ES-I3 (cell line): ENCODE results near the gene ASB3.
"Not testable (repeated sequence)": the region's sequence is repeated elsewhere in the genome, so short reads cannot be mapped to it uniquely, and the experiment has no call there.

Experiments
- H3K36me3 ChIP-seq: 2 replicates; pipeline ENCODE4 v1.6.1; 2013; ENCODE audit warnings: mild to moderate bottlenecking, low read length, control low read depth, moderate library complexity; ENCODE audit not compliant: insufficient read depth
- H3K4me1 ChIP-seq: 2 replicates; pipeline ENCODE4 v1.6.1; 2013; ENCODE audit warnings: mild to moderate bottlenecking, control low read depth, low read length; ENCODE audit not compliant: insufficient read depth
- H3K9ac ChIP-seq: 2 replicates; pipeline ENCODE4 v1.6.1; 2013; ENCODE audit warnings: low read depth, mild to moderate bottlenecking, low read length, moderate library complexity
- H3K9me3 ChIP-seq: 2 replicates; pipeline ENCODE4 v1.6.1; 2013; ENCODE audit warnings: mild to moderate bottlenecking, low read length, moderate library complexity; ENCODE audit not compliant: control insufficient read depth, insufficient read depth

ASB3 gene

GRCh38 chr2:53769318-53769945, 17.3 kb downstream of the ASB3 start:
- H3K36me3 ChIP-seq = no peaks in the 10 kb centered on the region
- no peak overlapping the region for H3K9ac ChIP-seq
- H3K9me3 ChIP-seq = no peaks in the 10 kb centered on the region
- H3K4me1 ChIP-seq = peaks cover 4% of the 10 kb centered on the region; the same call in 1 of the 2 replicates

- Histone ChIP-seq H3K4me1 (peaks cover 4% of the 10 kb centered on the region; the same call in 1 of the 2 replicates), H3K9ac (peak overlapping the region; percentile 91), H3K9me3 (no peaks in the 10 kb centered on the region), H3K36me3 (no peaks in the 10 kb centered on the region)
Measured at GRCh38 chr2:53768242-53768542, 18.6 kb downstream of the ASB3 start.

GRCh38 chr2:53767405-53768241, 19.1 kb downstream of the ASB3 start, which contains the start of gene CHAC2:
CHAC2 (plus strand) TSS chr2:53767804; CDS start chr2:53767887, 83 bp downstream.
- peak within 1 kb of the TSS; percentile 91 for H3K9ac ChIP-seq
- H3K4me1 ChIP-seq = peaks cover 4% of the 10 kb centered on the region; the same call in 1 of the 2 replicates
- no peaks in the 10 kb centered on the region for H3K9me3 ChIP-seq
- H3K36me3 ChIP-seq = no peaks in the 10 kb centered on the region; the same call in 1 of the 2 replicates

GRCh38 chr2:53765767-53766166, 21.0 kb downstream of the ASB3 start:
- Histone ChIP-seq H3K9me3 (no peaks in the 10 kb centered on the region), H3K9ac (no peak overlapping the region), H3K36me3 (no peaks in the 10 kb centered on the region; the same call in 1 of the 2 replicates), H3K4me1 (peaks cover 4% of the 10 kb centered on the region; the same call in 1 of the 2 replicates)

GRCh38 chr2:53757206-53757605, 29.5 kb downstream of the ASB3 start:
- H3K36me3 ChIP-seq, H3K9me3 ChIP-seq, H3K9ac ChIP-seq, H3K4me1 ChIP-seq: not testable (repeated sequence)

GRCh38 chr2:53756644-53757043, 30.1 kb downstream of the ASB3 start:
- Histone ChIP-seq H3K9me3 (no peaks in the 10 kb centered on the region), H3K4me1 (peaks cover 6% of the 10 kb centered on the region; the same call in 1 of the 2 replicates), H3K9ac (no peak overlapping the region), H3K36me3 (0 out of 2 replicates have a peak, but pooled peaks cover 3% of the 10 kb centered on the region)

GRCh38 chr2:53755121-53755520, 31.6 kb downstream of the ASB3 start:
- H3K4me1 ChIP-seq = peaks cover 6% of the 10 kb centered on the region; the same call in 1 of the 2 replicates
- no peaks in the 10 kb centered on the region for H3K9me3 ChIP-seq
- H3K36me3 ChIP-seq = 0 out of 2 replicates have a peak, but pooled peaks cover 3% of the 10 kb centered on the region
- no peak overlapping the region for H3K9ac ChIP-seq

GRCh38 chr2:53753041-53753440, 33.7 kb downstream of the ASB3 start:
- H3K9ac ChIP-seq = no peak overlapping the region
- H3K4me1 ChIP-seq = peaks cover 6% of the 10 kb centered on the region; the same call in 1 of the 2 replicates
- no peaks in the 10 kb centered on the region for H3K9me3 ChIP-seq
- 0 out of 2 replicates have a peak, but pooled peaks cover 3% of the 10 kb centered on the region for H3K36me3 ChIP-seq

GRCh38 chr2:53752385-53752784, 34.4 kb downstream of the ASB3 start:
- peaks cover 6% of the 10 kb centered on the region; the same call in 1 of the 2 replicates for H3K4me1 ChIP-seq
- H3K9me3 ChIP-seq = no peaks in the 10 kb centered on the region
- 0 out of 2 replicates have a peak, but pooled peaks cover 3% of the 10 kb centered on the region for H3K36me3 ChIP-seq
- H3K9ac ChIP-seq = no peak overlapping the region

GRCh38 chr2:53751728-53752127, 35.0 kb downstream of the ASB3 start:
- 0 out of 2 replicates have a peak, but pooled peaks cover 3% of the 10 kb centered on the region for H3K36me3 ChIP-seq
- no peaks in the 10 kb centered on the region for H3K9me3 ChIP-seq
- no peak overlapping the region for H3K9ac ChIP-seq
- H3K4me1 ChIP-seq = peaks cover 6% of the 10 kb centered on the region; the same call in 1 of the 2 replicates

- no peaks in the 10 kb centered on the region for H3K9me3 ChIP-seq
- H3K36me3 ChIP-seq = no peaks in the 10 kb centered on the region; the same call in 1 of the 2 replicates
- H3K9ac ChIP-seq = no peak overlapping the region
- peaks cover 6% of the 10 kb centered on the region; the same call in 1 of the 2 replicates for H3K4me1 ChIP-seq
Measured at GRCh38 chr2:53750041-53750768, 36.5 kb downstream of the ASB3 start.

GRCh38 chr2:53744395-53745065, 42.2 kb downstream of the ASB3 start:
- Histone ChIP-seq H3K36me3 (no peaks in the 10 kb centered on the region; the same call in 1 of the 2 replicates), H3K4me1 (no peaks in the 10 kb centered on the region), H3K9me3 (no peaks in the 10 kb centered on the region), H3K9ac (no peak overlapping the region)

GRCh38 chr2:53740170-53740569, 46.6 kb downstream of the ASB3 start:
- no peaks in the 10 kb centered on the region; the same call in 1 of the 2 replicates for H3K36me3 ChIP-seq
- no peak overlapping the region for H3K9ac ChIP-seq
- H3K4me1 ChIP-seq = no peaks in the 10 kb centered on the region
- H3K9me3 ChIP-seq = no peaks in the 10 kb centered on the region

GRCh38 chr2:53739032-53739431, 47.7 kb downstream of the ASB3 start:
- Histone ChIP-seq H3K36me3 (no peaks in the 10 kb centered on the region), H3K9me3 (no peaks in the 10 kb centered on the region), H3K9ac (no peak overlapping the region), H3K4me1 (no peaks in the 10 kb centered on the region)
